Gastrocnemius medialis (tissue), 4 donors: ENCODE measurements around the gene KNDC1. TPM values are rescaled to one million over a fixed set of nuclear protein-coding genes. Genes with fewer than 3 reads are reported as not detected.
"Not testable (repeated sequence)": the region's sequence is repeated elsewhere in the genome, so short reads cannot be mapped to it uniquely, and the experiment has no call there.

Source experiments
- ATAC-seq, 2 donors: fragments of 150-250 bp; one replicate each; pipeline ENCODE4 v1.9.1; 2016
- DNase-seq, 2 donors: peaks; one replicate each; pipeline ENCODE4 v3.0.0-alpha.2; 2019
- H3K27ac ChIP-seq, 4 donors: fragments of 200-600 bp; sonication (generic); 1 replicate in 1 of 4; 2 replicates in 3 of 4; pipeline ENCODE4 v1.5.1; 2016 to 2018; ENCODE audit warnings: mild to moderate bottlenecking in 2 of 4, moderate library complexity in 1 of 4
- H3K27me3 ChIP-seq, 3 donors: fragments of 200-600 bp; sonication (generic) in 2 of 3; 1 replicate in 1 of 3; 2 replicates in 2 of 3; pipeline versions ENCODE4 v1.5.1 to v1.6.0; 2016 to 2019; ENCODE audit warnings: mild to moderate bottlenecking in 1 of 3, moderate library complexity in 1 of 3
- H3K36me3 ChIP-seq, 2 donors: fragments of 200-600 bp; sonication (generic) in 1 of 2; one replicate each; pipeline ENCODE4 v1.5.1; 2017 to 2018
- H3K4me1 ChIP-seq, 2 donors: fragments of 200-600 bp; sonication (generic) in 1 of 2; one replicate each; pipeline ENCODE4 v1.5.1; 2016 to 2017; ENCODE audit warnings: mild to moderate bottlenecking in 2 of 2
- H3K4me3 ChIP-seq, 4 donors: fragments of 200-600 bp; sonication (generic) in 3 of 4; 1 replicate in 1 of 4; 2 replicates in 3 of 4; pipeline ENCODE4 v1.5.1; 2016 to 2019; ENCODE audit warnings: mild to moderate bottlenecking in 2 of 4
- H3K9me3 ChIP-seq, 3 donors: fragments of 200-600 bp; sonication (generic) in 2 of 3; 1 replicate in 1 of 3; 2 replicates in 2 of 3; pipeline ENCODE4 v1.5.1; 2016 to 2019
- POLR2A ChIP-seq, 2 donors: fragments of 450-650 bp; IDR thresholded peaks; one replicate each; pipeline ENCODE4 v1.6.1; 2017; ENCODE audit warnings: antibody characterized with exemption in 2 of 2, mild to moderate bottlenecking in 2 of 2, moderate library complexity in 2 of 2
- in situ Hi-C, 4 donors: fragments of 200-750 bp; cut with MboI; loops; one replicate each; pipeline versions ENCODE4 v1.15.0 to v1.8.0; 2017; ENCODE audit warnings: low sequenced_read_pairs in 4 of 4
- intact Hi-C: fragments of 100-400 bp; cut with DNase I; formaldehyde crosslinking; loops from one replicate; pipeline ENCODE4 v1.15.1; 2023; ENCODE audit warnings: low total_unique reads
- total RNA-seq, 4 donors: library from RNA; depleted of rRNA; stranded (reverse); fragments of >200 nt; gene quantifications; one replicate each; pipeline versions ENCODE4 v1.1.0 to v1.2.3, GENCODE V29; 2016
- TF ChIP-seq, protein P1 (sequence below), 5 experiments: fragments of 450-650 bp in 3 of 5; fragments of 200-600 bp in 2 of 5; sonication (generic) in 2 of 5; IDR thresholded peaks in 4 of 5; conservative IDR thresholded peaks in 1 of 5; 1 replicate in 4 of 5; 2 replicates in 1 of 5; pipeline ENCODE4 v1.5.1; 2016 to 2019; ENCODE audit warnings: antibody characterized with exemption in 5 of 5, mild to moderate bottlenecking in 3 of 5, moderate library complexity in 3 of 5

The KNDC1 gene
- total RNA-seq, 4 donors from 2014 or later = 0.04 to 0.13 TPM; not detected in 2

DNA sequence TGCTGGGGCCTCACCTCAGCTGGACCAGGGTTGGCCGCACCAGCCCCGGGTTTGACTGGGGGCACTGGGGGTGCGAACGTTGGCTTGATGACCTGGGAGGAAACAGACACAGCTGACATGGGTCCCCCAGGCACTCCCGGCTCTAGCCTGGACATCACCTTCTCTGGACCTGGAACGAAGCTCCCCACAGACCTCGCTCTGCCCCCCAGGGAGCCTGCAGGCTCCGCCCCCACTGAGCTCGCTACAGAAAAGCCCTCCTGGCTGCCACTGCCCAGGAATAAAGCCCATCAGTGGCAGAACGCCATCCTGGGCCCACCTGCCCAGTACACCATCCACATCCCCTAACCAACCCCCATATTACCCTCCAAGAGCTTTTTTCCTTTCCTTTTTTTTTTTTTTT is 103.7 kb downstream of the KNDC1 start:
- intact Hi-C loops (loop anchor here (5.0 kb wide), 1 partner anchor 129 kb away; the partner anchor contains the start of gene MTG1), in situ Hi-C loops (no loop called here)
- Histone ChIP-seq H3K4me1 (peaks cover 20 to 21% of the 10 kb centered on the region in 2 donors), H3K27me3 (no peaks in the 10 kb centered on the region), H3K9me3 (no peaks in the 10 kb centered on the region), H3K27ac (no peak overlapping the region), H3K4me3 (no peak overlapping the region), H3K36me3 (no peaks in the 10 kb centered on the region)
- DNase-seq (no peak), ATAC-seq (no peak)
- TF ChIP-seq, protein P1, sequence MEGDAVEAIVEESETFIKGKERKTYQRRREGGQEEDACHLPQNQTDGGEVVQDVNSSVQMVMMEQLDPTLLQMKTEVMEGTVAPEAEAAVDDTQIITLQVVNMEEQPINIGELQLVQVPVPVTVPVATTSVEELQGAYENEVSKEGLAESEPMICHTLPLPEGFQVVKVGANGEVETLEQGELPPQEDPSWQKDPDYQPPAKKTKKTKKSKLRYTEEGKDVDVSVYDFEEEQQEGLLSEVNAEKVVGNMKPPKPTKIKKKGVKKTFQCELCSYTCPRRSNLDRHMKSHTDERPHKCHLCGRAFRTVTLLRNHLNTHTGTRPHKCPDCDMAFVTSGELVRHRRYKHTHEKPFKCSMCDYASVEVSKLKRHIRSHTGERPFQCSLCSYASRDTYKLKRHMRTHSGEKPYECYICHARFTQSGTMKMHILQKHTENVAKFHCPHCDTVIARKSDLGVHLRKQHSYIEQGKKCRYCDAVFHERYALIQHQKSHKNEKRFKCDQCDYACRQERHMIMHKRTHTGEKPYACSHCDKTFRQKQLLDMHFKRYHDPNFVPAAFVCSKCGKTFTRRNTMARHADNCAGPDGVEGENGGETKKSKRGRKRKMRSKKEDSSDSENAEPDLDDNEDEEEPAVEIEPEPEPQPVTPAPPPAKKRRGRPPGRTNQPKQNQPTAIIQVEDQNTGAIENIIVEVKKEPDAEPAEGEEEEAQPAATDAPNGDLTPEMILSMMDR (IDR thresholded peaks at IDR 0.05 in 4 of 5, conservative IDR thresholded peaks at IDR 0.05 in 1 of 5) = no peak
- no peak for TF ChIP-seq POLR2A (IDR thresholded peaks at IDR 0.05)

DNA sequence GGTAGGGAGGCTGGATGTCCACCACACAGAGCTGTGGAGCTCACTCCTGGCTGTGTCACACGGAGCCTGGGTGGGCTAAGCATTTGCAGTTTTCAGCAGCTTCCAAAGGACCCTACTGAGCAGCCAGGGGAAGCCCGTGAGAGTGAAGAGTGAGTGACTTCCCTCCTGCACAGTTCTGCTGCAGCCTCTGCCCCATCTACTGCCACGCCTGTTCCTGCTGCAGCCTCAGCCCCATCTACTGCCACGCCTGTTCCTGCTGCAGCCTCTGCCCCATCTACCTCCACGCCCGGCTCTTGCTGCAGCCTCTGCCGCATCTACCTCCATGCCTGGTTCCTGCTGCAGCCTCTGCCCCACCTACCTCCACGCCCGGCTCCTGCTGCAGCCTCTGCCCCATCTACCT is 104.4 kb downstream of the KNDC1 start:
- TF ChIP-seq POLR2A (IDR thresholded peaks at IDR 0.05) = no peak
- TF ChIP-seq, protein P1 (IDR thresholded peaks at IDR 0.05 in 4 of 5, conservative IDR thresholded peaks at IDR 0.05 in 1 of 5) = no peak
- Histone ChIP-seq H3K36me3 (no peaks in the 10 kb centered on the region), H3K27me3 (no peaks in the 10 kb centered on the region), H3K4me1 (peaks cover 17% of the 10 kb centered on the region in 2 donors), H3K9me3 (no peaks in the 10 kb centered on the region), H3K4me3 (no peak overlapping the region), H3K27ac (no peak overlapping the region)
- in situ Hi-C loops (no loop called here), intact Hi-C loops (loop anchor here (5.0 kb wide), 1 partner anchor 128 kb away; the partner anchor contains the start of gene MTG1)
- DNase-seq (no peak), ATAC-seq (no peak)

DNA sequence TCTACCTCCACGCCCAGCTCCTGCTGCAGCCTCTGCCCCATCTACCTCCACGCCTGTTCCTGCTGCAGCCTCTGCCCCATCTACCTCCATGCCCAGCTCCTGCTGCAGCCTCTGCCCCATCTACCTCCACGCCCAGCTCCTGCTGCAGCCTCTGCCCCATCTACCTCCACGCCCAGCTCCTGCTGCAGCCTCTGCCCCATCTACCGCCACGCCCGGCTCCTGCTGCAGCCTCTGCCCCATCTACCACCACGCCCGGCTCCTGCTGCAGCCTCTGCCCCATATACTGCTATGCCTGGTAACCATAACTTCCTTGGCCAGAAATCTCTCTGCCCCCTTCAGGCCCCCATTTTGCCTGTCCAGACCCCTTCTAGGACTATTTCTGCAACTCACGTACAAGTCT is 105.0 kb downstream of the KNDC1 start:
- ATAC-seq, H3K4me3 ChIP-seq, intact Hi-C loops, H3K27me3 ChIP-seq, in situ Hi-C loops, DNase-seq, H3K36me3 ChIP-seq, H3K9me3 ChIP-seq, H3K27ac ChIP-seq: not testable (repeated sequence)
- H3K4me1 ChIP-seq = peaks cover 13 to 17% of the 10 kb centered on the region in 2 donors

DNA sequence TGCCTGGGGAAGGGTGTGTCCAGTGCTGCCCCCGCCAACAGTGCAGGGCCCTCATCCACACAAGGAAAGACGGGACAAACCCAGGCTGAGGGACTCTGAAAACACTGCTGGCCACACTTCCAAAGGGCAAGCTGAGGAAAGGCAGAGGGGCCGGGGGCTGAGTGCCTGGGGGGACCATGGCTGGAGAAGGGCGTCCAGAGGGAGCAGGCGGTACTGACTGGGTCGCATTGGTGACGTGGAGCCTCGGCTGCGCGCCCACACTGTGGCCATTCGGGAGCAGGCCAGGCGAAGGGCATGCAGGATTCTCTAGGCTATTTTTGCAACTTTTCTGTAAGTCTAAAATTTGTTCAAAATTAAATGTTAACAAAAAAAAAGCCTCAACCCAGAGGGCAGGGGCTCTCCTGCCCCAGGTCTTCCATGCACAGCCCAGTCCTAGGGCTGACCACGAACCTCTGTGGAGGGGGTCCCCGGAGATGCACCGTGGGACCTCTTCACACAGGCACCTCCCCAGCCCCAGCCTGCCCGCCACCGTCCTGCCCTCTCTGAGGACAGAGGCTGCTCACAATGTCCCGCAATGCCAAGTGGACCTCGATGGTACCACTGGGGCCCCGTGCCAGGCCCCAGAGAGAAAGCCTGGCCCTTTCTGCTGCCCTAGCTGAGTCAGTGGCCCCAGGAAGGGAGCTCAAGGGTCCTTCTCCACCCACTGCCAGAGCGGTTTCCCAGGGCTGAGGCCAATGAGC is 106.2 kb downstream of the KNDC1 start:
- in situ Hi-C loops = no loop called here

DNA sequence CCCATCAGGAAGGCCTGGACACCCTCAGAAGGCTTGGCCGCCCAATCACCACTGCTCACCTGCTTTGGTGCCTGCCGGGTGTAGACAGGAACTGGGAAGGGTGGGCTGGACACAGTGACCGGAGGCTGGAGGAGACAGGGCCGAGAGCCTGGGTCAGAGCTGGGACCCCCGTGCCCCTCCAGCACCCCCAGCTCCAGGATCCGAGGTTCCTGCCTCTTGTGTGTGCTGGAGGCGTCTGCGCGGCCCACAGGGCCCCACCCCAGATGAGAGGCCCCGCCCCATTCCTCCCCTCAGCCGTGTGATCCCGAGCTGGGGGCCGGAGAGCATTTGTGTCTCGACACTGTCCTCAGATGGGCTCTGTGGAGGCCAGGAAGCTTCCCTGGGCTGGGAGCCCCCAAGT is 107.3 kb downstream of the KNDC1 start:
- in situ Hi-C loops = no loop called here
- Histone ChIP-seq H3K27ac (no peak overlapping the region), H3K4me1 (peaks cover 4% of the 10 kb centered on the region in 2 donors), H3K27me3 (no peaks in the 10 kb centered on the region), H3K9me3 (no peaks in the 10 kb centered on the region), H3K4me3 (no peak overlapping the region), H3K36me3 (no peaks in the 10 kb centered on the region)
- ATAC-seq = no peak
- intact Hi-C loops = no loop called here
- no peak for DNase-seq
- no peak for TF ChIP-seq POLR2A (IDR thresholded peaks at IDR 0.05)
- TF ChIP-seq, protein P1 (IDR thresholded peaks at IDR 0.05 in 4 of 5, conservative IDR thresholded peaks at IDR 0.05 in 1 of 5) = no peak

More for the DNA sequence above, 106.2 kb downstream of the KNDC1 start:
- no peak for ATAC-seq
- no peak overlapping the region for H3K4me3 ChIP-seq
- no peak for DNase-seq
- H3K27me3 ChIP-seq = no peaks in the 10 kb centered on the region
- no peak overlapping the region for H3K27ac ChIP-seq
- H3K36me3 ChIP-seq = no peaks in the 10 kb centered on the region
- peaks cover 6 to 9% of the 10 kb centered on the region in 2 donors for H3K4me1 ChIP-seq
- TF ChIP-seq, protein P1 (IDR thresholded peaks at IDR 0.05 in 4 of 5, conservative IDR thresholded peaks at IDR 0.05 in 1 of 5) = no peak
- no peak for TF ChIP-seq POLR2A (IDR thresholded peaks at IDR 0.05)
- intact Hi-C loops = no loop called here
- H3K9me3 ChIP-seq = no peaks in the 10 kb centered on the region
